ENCODE measurements around the gene FRY. TPM values are rescaled to one million over a fixed set of nuclear protein-coding genes. Genes with fewer than 3 reads are reported as not detected.

The FRY gene
- total and polyA plus RNA-seq, 2 of the 13 experiments (the other 11 are each of a cell fraction or from before 2014, with no cell fraction given): 8.2 to 13.1 TPM

GRCh38 chr13:32117701-32118100, 86.1 kb downstream of the FRY start (continued):
- TF ChIP-seq MIER3 (CRISPR knock-in tag; IDR thresholded peaks at IDR 0.05; ENCODE audit: borderline replicate concordance): no peak
- TF ChIP-seq ZSCAN12 (CRISPR knock-in tag; IDR thresholded peaks at IDR 0.05): no peak
- no peak for TF ChIP-seq HNRNPK (IDR thresholded peaks at IDR 0.05; ENCODE audit: low read depth, low read length, poor library complexity, severe bottlenecking)
- no peak for TF ChIP-seq HHEX (CRISPR knock-in tag; IDR thresholded peaks at IDR 0.05)
- no peak for TF ChIP-seq GATA4 (IDR thresholded peaks at IDR 0.05; ENCODE audit: borderline replicate concordance, low read depth)
- TF ChIP-seq RBM39 (IDR thresholded peaks at IDR 0.05; ENCODE audit: low read depth, low read length, poor library complexity, severe bottlenecking): no peak
- TF ChIP-seq ZFP41 (CRISPR knock-in tag; IDR thresholded peaks at IDR 0.05; ENCODE audit: borderline replicate concordance): no peak
- no peak for TF ChIP-seq ARID5B (CRISPR knock-in tag; IDR thresholded peaks at IDR 0.05)
- TF ChIP-seq GTF2F1 (IDR thresholded peaks at IDR 0.05; ENCODE audit: low read length): no peak

- DNase-seq (ENCODE audit: low spot score): no peak
- in situ Hi-C loops (cut with HindIII; ENCODE audit: extremely low pct_ligation_motif_present, low pct_unique_long_range_greater_than_20kb) (no loop called here), intact Hi-C loops (cut with micrococcal nuclease; ENCODE audit: unreplicated experiment) (no loop called here)
- ATAC-seq: no peak
- Histone ChIP-seq H3K4me2 (ENCODE audit: low read depth, low read length) (no peak overlapping the region), H3K4me1 (ENCODE audit: insufficient read depth, low read length) (no peaks in the 10 kb centered on the region), H3K27ac (ENCODE audit: extremely low read length, insufficient read depth, low read length) (no peak overlapping the region), H3K4me3 (replicated peaks in 1 of 3; ENCODE audit: insufficient read depth in 1 of 3, low read depth in 2 of 3, low read length in 3 of 3) (no peak overlapping the region), H4K20me1 (ENCODE audit: insufficient read depth, low read length) (no peaks in the 10 kb centered on the region), H3K9me3 (ENCODE audit: low read length) (peaks cover 12% of the 10 kb centered on the region), H3K27me3 (ENCODE audit: control insufficient read depth in 1 of 2, insufficient read depth in 2 of 2, low read length in 2 of 2) (no peaks in the 10 kb centered on the region), H3K9ac (ENCODE audit: insufficient read depth, low read depth, low read length) (no peak overlapping the region), H3K79me2 (ENCODE audit: insufficient read depth, low read length) (no peaks in the 10 kb centered on the region), H3K36me3 (replicated peaks in 1 of 2; ENCODE audit: control insufficient read depth in 1 of 2, insufficient read depth in 2 of 2, low read length in 2 of 2) (peaks cover 5 to 16% of the 10 kb centered on the region in 2 experiments), H2AFZ (ENCODE audit: low read length) (no peak overlapping the region)
- 98% methylated on average over 3 of the region's 3 CpGs for WGBS (ENCODE audit: low lambda C conversion rate)
- TF ChIP-seq AHDC1 (CRISPR knock-in tag; IDR thresholded peaks at IDR 0.05; ENCODE audit: borderline replicate concordance) (no peak), SALL1 (CRISPR knock-in tag; IDR thresholded peaks at IDR 0.05) (no peak)
- POLR2A ChIA-PET: no interaction called here
- CTCF ChIA-PET (ENCODE audit: low intra/inter-chr PET ratio, low total read pairs): no interaction called here
- FAIRE-seq: no peak
- BruUV-seq (replicated peaks): no TSS peak
Measured at GRCh38 chr13:32121316-32121715, 89.7 kb downstream of the FRY start.

Measured in HepG2 (cell line).